ENCODE measurements around the gene SUSD2. TPM values are rescaled to one million over a fixed set of nuclear protein-coding genes. Genes with fewer than 3 reads are reported as not detected.

The SUSD2 gene
- total RNA-seq, 1 donor from 2014 or later, result 4.5 TPM

DNA sequence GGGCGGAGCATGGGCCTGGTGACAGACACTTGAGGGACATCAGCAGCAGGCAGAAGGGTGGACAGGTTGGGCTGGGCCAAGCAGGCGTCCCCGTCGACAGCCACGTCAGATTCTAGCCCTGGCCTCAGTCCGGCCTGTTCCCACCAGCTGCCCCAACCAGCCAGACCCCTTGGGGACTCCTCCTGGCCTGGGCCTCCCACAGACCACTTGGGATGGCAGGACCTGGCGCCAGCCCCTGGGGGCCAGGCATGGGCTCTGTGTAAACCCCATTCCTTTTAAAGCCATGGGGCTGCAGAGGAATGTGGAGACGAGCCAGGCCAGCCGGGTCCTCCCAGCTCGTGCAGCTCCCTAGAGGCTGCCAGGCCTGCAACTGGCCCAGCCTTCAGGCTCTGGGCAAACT, 4.7 kb upstream of the SUSD2 start:
- H3K9me3 Mint-ChIP-seq (ENCODE audit: unreplicated experiment), result no peaks in the 10 kb centered on the region
- no peaks in the 10 kb centered on the region for H3K27me3 Mint-ChIP-seq (ENCODE audit: unreplicated experiment)
- H3K36me3 Mint-ChIP-seq (ENCODE audit: unreplicated experiment), result peaks cover 6% of the 10 kb centered on the region
- no peak overlapping the region for H3K27ac Mint-ChIP-seq (ENCODE audit: unreplicated experiment)
- no peak overlapping the region for H3K4me3 Mint-ChIP-seq (ENCODE audit: unreplicated experiment)
- TF ChIP-seq CTCF (IDR thresholded peaks at IDR 0.05), result no peak
- H3K4me1 Mint-ChIP-seq (ENCODE audit: unreplicated experiment), result peaks cover 27% of the 10 kb centered on the region
- no peak for DNase-seq (ENCODE audit: extremely low spot score, unreplicated experiment)

- H3K27ac Mint-ChIP-seq (ENCODE audit: unreplicated experiment), result no peak overlapping the region
- no peaks in the 10 kb centered on the region for H3K27me3 Mint-ChIP-seq (ENCODE audit: unreplicated experiment)
- no peak for DNase-seq (ENCODE audit: extremely low spot score, unreplicated experiment)
- TF ChIP-seq CTCF (IDR thresholded peaks at IDR 0.05), result no peak
- H3K4me3 Mint-ChIP-seq (ENCODE audit: unreplicated experiment), result no peak overlapping the region
- H3K4me1 Mint-ChIP-seq (ENCODE audit: unreplicated experiment), result peaks cover 27% of the 10 kb centered on the region
- no peaks in the 10 kb centered on the region for H3K9me3 Mint-ChIP-seq (ENCODE audit: unreplicated experiment)
- H3K36me3 Mint-ChIP-seq (ENCODE audit: unreplicated experiment), result peaks cover 1% of the 10 kb centered on the region
These were observed 4.2 kb upstream of the SUSD2 start for GRCh38 chr22:24177045-24177444.

- Mint-ChIP-seq H3K27me3 (ENCODE audit: unreplicated experiment) (no peaks in the 10 kb centered on the region), H3K9me3 (ENCODE audit: unreplicated experiment) (no peaks in the 10 kb centered on the region)
These were observed 3.8 kb upstream of the SUSD2 start for GRCh38 chr22:24177456-24177855.

GRCh38 chr22:24178021-24178431, 3.3 kb upstream of the SUSD2 start:
- no peaks in the 10 kb centered on the region for H3K36me3 Mint-ChIP-seq (ENCODE audit: unreplicated experiment)
- TF ChIP-seq CTCF (IDR thresholded peaks at IDR 0.05), result no peak
- H3K9me3 Mint-ChIP-seq (ENCODE audit: unreplicated experiment), result no peaks in the 10 kb centered on the region
- H3K4me1 Mint-ChIP-seq (ENCODE audit: unreplicated experiment), result peaks cover 30% of the 10 kb centered on the region
- H3K4me3 Mint-ChIP-seq (ENCODE audit: unreplicated experiment), result no peak overlapping the region
- no peak overlapping the region for H3K27ac Mint-ChIP-seq (ENCODE audit: unreplicated experiment)
- DNase-seq (ENCODE audit: extremely low spot score, unreplicated experiment), result no peak
- H3K27me3 Mint-ChIP-seq (ENCODE audit: unreplicated experiment), result no peaks in the 10 kb centered on the region

More at GRCh38 chr22:24177456-24177855, 3.8 kb upstream of the SUSD2 start:
- Mint-ChIP-seq H3K36me3 (ENCODE audit: unreplicated experiment) (no peaks in the 10 kb centered on the region), H3K27ac (ENCODE audit: unreplicated experiment) (no peak overlapping the region), H3K4me1 (ENCODE audit: unreplicated experiment) (peaks cover 30% of the 10 kb centered on the region), H3K4me3 (ENCODE audit: unreplicated experiment) (no peak overlapping the region)
- DNase-seq (ENCODE audit: extremely low spot score, unreplicated experiment), result no peak
- TF ChIP-seq CTCF (IDR thresholded peaks at IDR 0.05), result no peak

GRCh38 chr22:24178502-24179440, 2.5 kb upstream of the SUSD2 start:
- H3K4me3 Mint-ChIP-seq (ENCODE audit: unreplicated experiment), result no peak overlapping the region
- no peak for DNase-seq (ENCODE audit: extremely low spot score, unreplicated experiment)
- H3K4me1 Mint-ChIP-seq (ENCODE audit: unreplicated experiment), result peaks cover 30% of the 10 kb centered on the region
- H3K27ac Mint-ChIP-seq (ENCODE audit: unreplicated experiment), result no peak overlapping the region
- no peaks in the 10 kb centered on the region for H3K9me3 Mint-ChIP-seq (ENCODE audit: unreplicated experiment)
- TF ChIP-seq CTCF (IDR thresholded peaks at IDR 0.05), result peak; percentile 40
- no peaks in the 10 kb centered on the region for H3K27me3 Mint-ChIP-seq (ENCODE audit: unreplicated experiment)
- H3K36me3 Mint-ChIP-seq (ENCODE audit: unreplicated experiment), result no peaks in the 10 kb centered on the region

All from osteocyte (in vitro differentiated cells).